GM23248 (cell line): Measurements from ENCODE around the gene TSPEAR.

ENCODE experiments used
- EZH2 ChIP-seq: fragments of 200-600 bp; sonication (generic); IDR thresholded peaks from 2 replicates; pipeline ENCODE4 v1.6.1; 2018; ENCODE audit warnings: antibody characterized with exemption, mild to moderate bottlenecking; ENCODE audit not compliant: insufficient read depth, poor library complexity, severe bottlenecking
- EZH2phosphoT487 ChIP-seq: fragments of 200-600 bp; sonication (generic); IDR thresholded peaks from 2 replicates; pipeline ENCODE4 v1.6.1; 2018; ENCODE audit warnings: antibody characterized with exemption, moderate library complexity, mild to moderate bottlenecking, low read depth; ENCODE audit not compliant: insufficient read depth

DNA sequence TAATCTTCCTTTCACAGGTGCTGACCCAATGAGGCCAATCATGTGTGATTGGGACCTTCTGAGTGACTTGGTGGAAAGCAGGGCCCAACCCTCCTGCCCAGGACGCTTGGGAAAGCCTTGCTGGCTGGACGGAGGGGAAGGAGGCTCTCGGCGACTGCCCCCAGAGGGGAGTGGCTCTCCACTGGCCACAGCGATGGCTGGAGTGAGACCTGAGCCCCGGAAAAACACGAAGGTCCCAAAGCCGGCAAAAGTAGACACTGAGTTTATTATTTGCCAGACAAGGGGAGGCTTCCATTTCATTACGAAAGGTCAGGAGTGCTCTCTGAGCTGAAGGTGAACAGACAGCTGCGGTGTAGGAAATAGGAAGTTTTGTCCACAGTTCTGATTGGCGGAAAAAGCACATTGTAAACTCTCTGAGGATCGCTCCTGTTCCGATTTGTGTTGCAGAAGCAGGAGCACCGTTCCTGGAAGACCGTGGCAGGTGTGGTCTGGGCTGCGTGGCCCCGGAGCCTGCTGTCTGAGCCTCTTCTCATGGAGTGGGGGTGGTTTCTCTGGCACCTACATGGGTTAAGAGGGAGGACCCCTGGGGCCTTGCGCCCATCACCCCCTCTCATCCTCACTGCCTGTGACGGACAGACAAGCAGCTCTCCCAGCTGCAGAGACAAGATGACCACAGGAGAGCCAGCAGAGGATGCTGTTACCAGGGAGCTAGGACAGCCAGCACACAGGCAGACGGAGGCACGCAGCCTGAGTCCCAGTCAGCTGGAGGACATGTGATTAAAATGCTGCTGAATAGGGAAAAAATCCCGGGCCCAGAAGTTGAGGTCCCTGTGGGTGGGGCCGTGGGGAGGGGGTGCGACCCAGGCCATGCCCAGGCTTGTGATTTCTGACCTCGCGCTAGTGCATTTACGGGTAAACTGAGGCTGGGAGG lies 212.8 kb downstream of the TSPEAR start:
- TF ChIP-seq EZH2phosphoT487 = no peak
- no peak for TF ChIP-seq EZH2
